ENCODE results near the gene FUT7.

DNA sequence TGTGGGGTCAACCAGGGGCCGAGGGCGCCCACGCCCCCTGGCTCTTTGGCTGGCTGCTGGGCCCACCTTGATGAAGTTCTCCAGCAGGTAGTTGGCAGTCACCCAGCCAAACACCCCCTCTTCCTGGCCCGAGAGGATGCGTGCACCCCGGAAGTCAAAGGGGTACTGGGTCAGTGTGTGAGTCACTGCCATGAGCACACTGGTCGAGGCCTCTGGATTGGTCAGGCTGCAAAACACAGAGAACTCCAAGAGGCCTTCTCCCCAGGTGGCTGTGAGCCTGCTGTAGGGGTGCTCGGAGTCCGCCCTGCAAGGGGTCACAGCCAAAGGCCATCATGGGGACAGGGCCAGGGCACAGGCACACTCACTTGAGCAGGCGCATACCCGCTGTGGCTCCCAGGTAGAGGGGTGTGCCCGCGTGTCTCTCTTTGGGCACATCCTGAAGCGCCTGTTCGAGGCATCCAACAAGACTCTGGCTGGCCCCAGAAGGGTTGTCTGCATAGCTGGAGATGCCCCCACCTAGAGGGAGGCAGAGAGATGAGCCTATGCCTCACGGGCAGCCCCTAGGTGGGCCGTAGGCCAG lies 19.3 kb upstream of the FUT7 start:
- TF ChIP-seq POLR2AphosphoS5 (IDR thresholded peaks at IDR 0.05; ENCODE audit: borderline replicate concordance, low read depth, low read length) = no peak
- no peak for TF ChIP-seq EZH2 (IDR thresholded peaks at IDR 0.05)
